HG03039 (cell line): ENCODE results near the gene HUWE1.
"Not testable (repeated sequence)": the region's sequence is repeated elsewhere in the genome, so short reads cannot be mapped to it uniquely, and the experiment has no call there.

Source experiments
- ATAC-seq: cut with Tn5 transposase; IDR thresholded peaks from one replicate; pipeline ENCODE4 v1.9.1; 2021; ENCODE audit warnings: mild to moderate bottlenecking, moderate library complexity; ENCODE audit not compliant: unreplicated experiment

The HUWE1 gene

GRCh38 chrX:53531255-53531966 is 155.1 kb downstream of the HUWE1 start:
- ATAC-seq: not testable (repeated sequence)

GRCh38 chrX:53526999-53527398 is 159.5 kb downstream of the HUWE1 start:
- ATAC-seq: no peak

GRCh38 chrX:53511322-53511721 is 175.2 kb downstream of the HUWE1 start:
- no peak for ATAC-seq

GRCh38 chrX:53504035-53504434 is 182.5 kb downstream of the HUWE1 start:
- ATAC-seq: not testable (repeated sequence)

GRCh38 chrX:53494436-53494835 is 192.1 kb downstream of the HUWE1 start:
- ATAC-seq: no peak

GRCh38 chrX:53486285-53486684 is 200.2 kb downstream of the HUWE1 start:
- no peak for ATAC-seq

- no peak for ATAC-seq
Measured at GRCh38 chrX:53483838-53484405, 202.6 kb downstream of the HUWE1 start.

GRCh38 chrX:53483416-53483815 is 203.1 kb downstream of the HUWE1 start:
- ATAC-seq: no peak
